A172 (cell line): ENCODE data around the gene BACH2. TPM values are rescaled to one million over a fixed set of nuclear protein-coding genes. Genes with fewer than 3 reads are reported as not detected.
"Not testable (repeated sequence)": the region's sequence is repeated elsewhere in the genome, so short reads cannot be mapped to it uniquely, and the experiment has no call there.

Experiments
- DNase-seq: peaks from one replicate; pipeline ENCODE4 v3.0.0-alpha.2; 2015; ENCODE audit warnings: low spot score
- total RNA-seq: library from RNA; depleted of rRNA; stranded (reverse); fragments of >200 nt; shearing (Covaris generic); gene quantifications from 2 replicates; pipeline ENCODE4 v1.2.3, GENCODE V29; 2014

BACH2 gene
- total RNA-seq, 1 experiment from 2014 or later: 0.03 TPM

- no peak for DNase-seq
These were observed 137.7 kb downstream of the BACH2 start for GRCh38 chr6:90158936-90159335.

GRCh38 chr6:90157441-90157840 is 139.2 kb downstream of the BACH2 start:
- no peak for DNase-seq

DNA sequence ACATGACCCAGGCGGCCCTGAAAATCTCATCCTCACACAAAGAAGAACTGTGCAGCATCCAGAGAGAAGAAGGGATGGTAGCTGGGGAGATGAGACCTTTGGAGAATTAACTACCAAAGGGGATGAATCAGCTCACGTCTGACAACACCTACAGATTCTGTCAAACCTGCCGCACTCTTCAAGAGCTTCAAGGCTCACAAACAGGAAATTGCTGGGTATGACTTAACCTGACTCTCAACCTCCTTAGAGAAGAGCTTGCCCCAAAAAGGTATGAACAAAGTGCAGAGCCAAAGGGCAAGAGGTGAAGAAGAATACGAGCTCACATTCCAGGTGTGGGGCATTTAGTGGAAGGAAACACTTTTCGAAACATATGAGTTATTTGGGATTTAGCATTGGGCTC is 139.8 kb downstream of the BACH2 start:
- no peak for DNase-seq

GRCh38 chr6:90154755-90155470 is 141.7 kb downstream of the BACH2 start:
- DNase-seq: no peak

GRCh38 chr6:90151576-90152422 is 144.8 kb downstream of the BACH2 start:
- no peak for DNase-seq

GRCh38 chr6:90149280-90149679 is 147.4 kb downstream of the BACH2 start:
- DNase-seq: no peak

DNA sequence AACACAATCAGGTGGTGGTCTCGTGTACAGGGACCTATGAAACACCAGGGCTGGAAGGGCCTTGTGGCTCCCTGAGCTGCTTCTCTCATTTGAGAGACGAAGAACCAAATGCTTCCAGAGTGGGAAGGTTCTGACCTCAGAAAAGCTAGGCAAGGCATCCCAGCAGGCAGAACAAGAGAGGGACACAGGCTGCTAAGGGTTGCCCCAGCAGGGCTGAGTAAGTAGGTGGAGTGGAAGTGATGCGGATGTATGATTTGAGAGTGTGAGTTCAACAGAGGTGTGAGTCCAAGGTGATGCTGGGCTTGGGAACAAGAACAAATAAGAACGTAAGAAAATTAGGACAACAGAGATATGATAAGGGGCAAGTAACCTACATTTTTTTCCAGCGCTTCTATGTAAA is 147.8 kb downstream of the BACH2 start:
- no peak for DNase-seq

DNA sequence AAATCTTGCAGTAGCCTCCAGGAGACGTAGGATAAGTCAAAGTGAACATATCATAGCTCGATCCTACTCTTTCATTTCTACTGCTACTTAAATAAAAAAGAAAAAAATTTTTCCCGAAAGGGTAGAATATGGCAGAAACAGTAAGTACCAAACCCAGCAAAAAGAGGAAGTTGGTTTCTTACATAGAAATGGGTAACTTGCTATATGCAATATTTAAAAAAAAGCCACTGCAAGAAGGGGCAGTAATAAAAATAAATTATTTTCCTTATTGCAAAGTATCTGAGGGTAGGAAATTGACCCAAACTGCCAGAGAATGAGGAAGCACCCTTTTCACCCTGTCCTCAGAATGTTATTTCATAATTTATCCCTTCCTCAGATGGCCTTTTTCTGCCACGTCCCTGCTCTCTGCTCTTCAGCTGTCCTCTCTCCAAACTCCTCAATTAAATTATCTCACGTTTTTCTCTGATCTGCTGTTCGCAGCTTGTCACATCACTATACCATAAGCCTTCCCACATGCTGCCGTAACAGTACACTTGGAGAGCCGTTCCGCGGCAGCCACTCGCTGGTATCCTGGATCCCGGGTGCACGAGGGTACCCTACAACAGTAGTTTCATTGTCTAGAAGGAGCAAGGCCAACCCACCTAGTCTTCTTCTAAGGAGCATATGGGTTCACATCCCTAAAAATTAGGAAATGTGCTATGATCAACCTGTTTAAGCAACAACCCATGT is 149.6 kb downstream of the BACH2 start:
- DNase-seq: no peak

GRCh38 chr6:90146024-90146423 is 150.6 kb downstream of the BACH2 start:
- no peak for DNase-seq

- no peak for DNase-seq
These were observed 151.6 kb downstream of the BACH2 start for GRCh38 chr6:90144928-90145555.

GRCh38 chr6:90144396-90144795 is 152.2 kb downstream of the BACH2 start:
- DNase-seq: no peak

DNA sequence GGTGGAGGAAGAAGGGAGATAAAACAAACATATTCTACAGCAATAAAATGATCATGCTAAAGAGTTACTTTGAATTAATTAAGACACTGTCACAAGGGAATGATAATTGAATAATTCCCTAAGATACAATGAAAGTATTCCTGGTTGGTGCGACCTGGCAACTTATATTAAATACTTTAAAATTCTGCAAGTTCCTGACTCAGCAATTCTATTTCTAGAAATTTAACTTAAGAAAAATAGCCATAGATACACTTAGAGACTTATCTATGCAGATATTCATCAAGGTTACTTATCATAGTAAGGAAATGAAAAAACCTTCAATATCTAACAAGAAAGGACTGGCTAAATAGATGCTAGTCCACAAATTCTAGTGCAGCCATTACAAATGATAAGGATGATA is 156.0 kb downstream of the BACH2 start:
- no peak for DNase-seq

DNA sequence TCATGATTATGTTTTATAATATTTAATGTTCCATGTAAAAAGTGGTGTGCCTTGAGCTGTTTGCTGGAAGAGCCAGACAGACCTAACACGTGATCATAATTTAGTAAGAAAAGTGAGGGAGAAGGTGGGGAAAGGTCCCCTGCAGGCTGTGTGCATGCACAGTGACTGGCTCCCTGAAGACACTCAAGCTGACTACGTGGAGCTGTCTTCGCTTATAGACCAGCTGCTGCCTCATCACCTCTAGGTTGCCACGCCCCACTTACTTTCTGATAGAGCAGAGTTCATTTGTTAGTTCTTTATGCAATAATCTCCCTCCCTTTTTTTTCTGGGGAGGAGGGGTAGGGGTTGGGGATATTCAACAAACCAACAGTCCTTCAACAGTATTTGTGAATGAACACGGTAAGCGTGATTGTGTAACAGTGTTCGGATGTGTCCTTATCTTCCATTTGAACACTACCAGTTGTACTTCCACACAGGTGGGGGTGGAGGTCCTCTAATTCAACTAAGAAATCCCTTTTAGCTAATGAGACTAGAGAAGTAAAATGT is 157.3 kb downstream of the BACH2 start:
- DNase-seq: no peak

DNA sequence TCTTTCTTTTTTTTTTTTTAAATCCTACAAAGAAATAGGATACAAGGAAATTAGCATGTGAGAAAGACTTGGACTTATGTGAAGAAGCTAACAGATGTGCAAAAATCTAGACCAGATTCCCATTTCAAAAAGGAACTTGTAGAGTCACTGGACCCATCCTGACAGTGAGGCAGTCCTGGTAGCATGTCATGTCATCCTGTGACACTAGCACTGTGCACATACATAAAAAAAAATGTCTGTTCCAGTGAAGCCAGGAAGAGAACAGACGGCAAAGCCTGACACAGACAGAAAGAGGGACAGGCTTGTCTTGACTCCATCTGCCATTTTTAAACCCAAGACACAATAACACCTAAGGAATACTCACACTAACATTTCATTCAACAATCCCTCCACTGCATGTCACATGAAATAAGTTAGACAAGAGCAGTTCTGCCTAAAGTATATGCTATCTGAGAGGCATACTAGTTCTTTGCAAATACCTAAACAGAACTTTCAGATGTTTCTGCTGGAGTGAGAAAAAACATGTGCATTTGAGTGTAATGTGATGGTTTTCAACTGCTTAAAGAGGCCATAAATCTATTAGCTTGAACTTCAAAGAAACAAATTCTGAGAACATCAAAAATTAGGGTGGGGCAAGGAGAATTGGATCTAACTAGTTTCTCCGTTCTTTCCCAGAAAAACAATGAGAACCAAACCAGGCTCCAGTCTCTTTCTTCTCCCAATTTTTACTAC is 159.6 kb downstream of the BACH2 start:
- no peak for DNase-seq

GRCh38 chr6:90136176-90136575 is 160.5 kb downstream of the BACH2 start:
- no peak for DNase-seq

GRCh38 chr6:90135667-90136066 is 161.0 kb downstream of the BACH2 start:
- DNase-seq: peak; percentile 52

DNA sequence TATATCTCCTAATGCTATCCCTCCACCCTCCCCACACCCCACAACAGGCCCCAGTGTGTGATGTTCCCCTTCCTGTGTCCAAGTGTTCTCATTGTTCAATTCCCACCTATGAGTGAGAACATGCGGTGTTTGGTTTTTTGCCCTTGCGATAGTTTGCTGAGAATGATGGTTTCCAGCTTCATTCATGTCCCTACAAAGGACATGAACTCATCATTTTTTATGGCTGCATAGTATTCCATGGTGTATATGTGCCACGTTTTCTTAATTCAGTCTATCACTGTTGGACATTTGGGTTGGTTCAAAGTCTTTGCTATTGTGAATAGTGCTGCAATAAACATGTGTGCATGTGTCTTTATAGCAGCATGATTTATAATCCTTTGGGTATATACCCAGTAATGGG is 163.0 kb downstream of the BACH2 start:
- DNase-seq: not testable (repeated sequence)

GRCh38 chr6:90131614-90132423 is 164.8 kb downstream of the BACH2 start:
- peak; percentile 5 for DNase-seq

DNA sequence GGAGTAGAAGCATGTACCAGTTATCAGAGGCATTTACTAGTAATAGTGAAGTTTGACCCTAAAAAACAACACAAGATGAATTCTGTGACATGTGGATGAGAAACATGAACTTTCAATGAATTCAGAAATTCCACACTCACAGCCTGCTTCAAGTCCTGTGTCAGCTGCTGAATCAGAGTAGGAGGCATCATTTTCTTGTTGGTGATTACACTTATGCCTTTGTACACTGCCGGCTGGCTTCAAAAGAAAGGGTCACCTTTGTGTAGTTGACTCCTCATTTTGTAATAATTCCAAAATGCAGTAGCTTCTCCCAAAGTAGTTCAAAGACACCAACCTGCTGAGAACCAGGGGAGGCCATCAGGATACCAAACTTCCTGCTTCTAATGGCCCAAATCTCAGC is 165.5 kb downstream of the BACH2 start:
- no peak for DNase-seq

DNA sequence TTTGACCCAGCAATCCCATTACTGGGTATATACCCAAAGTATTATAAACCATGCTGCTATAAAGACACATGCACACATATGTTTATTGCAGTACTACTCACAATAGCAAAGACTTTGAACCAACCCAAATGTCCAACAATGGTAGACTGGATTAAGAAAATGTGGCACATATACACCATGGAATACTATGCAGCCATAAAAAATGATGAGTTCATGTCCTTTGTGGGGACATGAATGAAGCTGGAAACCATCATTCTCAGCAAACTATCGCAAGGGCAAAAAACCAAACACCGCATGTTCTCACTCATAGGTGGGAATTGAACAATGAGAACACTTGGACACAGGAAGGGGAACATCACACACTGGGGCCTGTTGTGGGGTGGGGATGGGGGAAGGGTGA is 168.0 kb downstream of the BACH2 start:
- DNase-seq: not testable (repeated sequence)
